ENCODE results near the gene ETS1. TPM values are rescaled to one million over a fixed set of nuclear protein-coding genes. Genes with fewer than 3 reads are reported as not detected.

ETS1 gene
- total RNA-seq, 1 experiment from 2014 or later = 3.7 TPM

GRCh38 chr11:128574576-128575011, 12.8 kb downstream of the ETS1 start:
- Histone ChIP-seq H3K4me1 (ENCODE audit: insufficient read depth, low read length, poor library complexity, severe bottlenecking) (no peaks in the 10 kb centered on the region), H3K9me3 (ENCODE audit: low read depth, low read length, poor library complexity, severe bottlenecking) (no peaks in the 10 kb centered on the region), H3K4me3 (ENCODE audit: low read depth, low read length, poor library complexity, severe bottlenecking) (no peak overlapping the region), H3K27ac (ENCODE audit: low read depth, low read length, poor library complexity, severe bottlenecking) (no peak overlapping the region), H3K36me3 (ENCODE audit: insufficient read depth, low read length, poor library complexity, severe bottlenecking) (no peaks in the 10 kb centered on the region), H3K27me3 (replicated peaks; ENCODE audit: insufficient read depth, low read depth, low read length, poor library complexity) (peaks cover 54% of the 10 kb centered on the region)
- BruUV-seq (replicated peaks) = no TSS peak
- TF ChIP-seq CTCF (conservative IDR thresholded peaks at IDR 0.05; ENCODE audit: low read depth, low read length) = no peak
- TF ChIP-seq EZH2 (IDR thresholded peaks at IDR 0.05; ENCODE audit: borderline replicate concordance, low read depth, low read length, poor library complexity, severe bottlenecking) = no peak
- DNase-seq (ENCODE audit: low spot score) = no peak
- ChIA-PET POLR2A (ENCODE audit: low non-redundant PET) (no interaction called here), CTCF (interaction anchor here (0.6 kb wide), 2 partner anchors 197 to 247 kb away, joined by 3 read pairs; no protein-coding TSS in a partner anchor)
- intact Hi-C loops (cut with micrococcal nuclease; ENCODE audit: unreplicated experiment) = no loop called here

- Histone ChIP-seq H3K4me3 (ENCODE audit: low read depth, low read length, poor library complexity, severe bottlenecking) (no peak overlapping the region), H3K36me3 (ENCODE audit: insufficient read depth, low read length, poor library complexity, severe bottlenecking) (no peaks in the 10 kb centered on the region), H3K27ac (ENCODE audit: low read depth, low read length, poor library complexity, severe bottlenecking) (no peak overlapping the region), H3K27me3 (replicated peaks; ENCODE audit: insufficient read depth, low read depth, low read length, poor library complexity) (peaks cover 51% of the 10 kb centered on the region), H3K9me3 (ENCODE audit: low read depth, low read length, poor library complexity, severe bottlenecking) (no peaks in the 10 kb centered on the region), H3K4me1 (ENCODE audit: insufficient read depth, low read length, poor library complexity, severe bottlenecking) (no peaks in the 10 kb centered on the region)
- intact Hi-C loops (cut with micrococcal nuclease; ENCODE audit: unreplicated experiment) = no loop called here
- DNase-seq (ENCODE audit: low spot score) = no peak
- CTCF ChIA-PET = no interaction called here
- POLR2A ChIA-PET (ENCODE audit: low non-redundant PET) = no interaction called here
- no TSS peak for BruUV-seq (replicated peaks)
- no peak for TF ChIP-seq CTCF (conservative IDR thresholded peaks at IDR 0.05; ENCODE audit: low read depth, low read length)
- no peak for TF ChIP-seq EZH2 (IDR thresholded peaks at IDR 0.05; ENCODE audit: borderline replicate concordance, low read depth, low read length, poor library complexity, severe bottlenecking)
Measured at GRCh38 chr11:128573638-128574037, 13.7 kb downstream of the ETS1 start.

GRCh38 chr11:128572965-128573364, 14.4 kb downstream of the ETS1 start:
- CTCF ChIA-PET = no interaction called here
- Histone ChIP-seq H3K4me1 (ENCODE audit: insufficient read depth, low read length, poor library complexity, severe bottlenecking) (no peaks in the 10 kb centered on the region), H3K4me3 (ENCODE audit: low read depth, low read length, poor library complexity, severe bottlenecking) (no peak overlapping the region), H3K27ac (ENCODE audit: low read depth, low read length, poor library complexity, severe bottlenecking) (no peak overlapping the region), H3K36me3 (ENCODE audit: insufficient read depth, low read length, poor library complexity, severe bottlenecking) (no peaks in the 10 kb centered on the region), H3K27me3 (replicated peaks; ENCODE audit: insufficient read depth, low read depth, low read length, poor library complexity) (peaks cover 45% of the 10 kb centered on the region), H3K9me3 (ENCODE audit: low read depth, low read length, poor library complexity, severe bottlenecking) (no peaks in the 10 kb centered on the region)
- no peak for DNase-seq (ENCODE audit: low spot score)
- intact Hi-C loops (cut with micrococcal nuclease; ENCODE audit: unreplicated experiment) = no loop called here
- TF ChIP-seq CTCF (conservative IDR thresholded peaks at IDR 0.05; ENCODE audit: low read depth, low read length) (no peak), EZH2 (IDR thresholded peaks at IDR 0.05; ENCODE audit: borderline replicate concordance, low read depth, low read length, poor library complexity, severe bottlenecking) (no peak)
- no TSS peak for BruUV-seq (replicated peaks)
- POLR2A ChIA-PET (ENCODE audit: low non-redundant PET) = no interaction called here

Data from A673 (cell line).